ENCODE data around the gene ATN1. TPM values are rescaled to one million over a fixed set of nuclear protein-coding genes. Genes with fewer than 3 reads are reported as not detected.

The ATN1 gene
- total RNA-seq, 2 donors from 2014 or later = 109 to 163 TPM

- Histone ChIP-seq H3K9me3 (no peaks in the 10 kb centered on the region), H3K36me3 (peaks cover 23% of the 10 kb centered on the region), H3K4me3 (peak overlapping the region; percentile 79), H3K4me1 (ENCODE audit: control insufficient read depth in 1 of 2, low read depth in 2 of 2) (peaks cover 10 to 42% of the 10 kb centered on the region in 2 donors), H3K27me3 (replicated peaks; ENCODE audit: insufficient read depth) (no peaks in the 10 kb centered on the region), H3K27ac (peak overlapping the region; percentile 76 to 80)
- no peak for DNase-seq (ENCODE audit: low spot score)
- ATAC-seq (ENCODE audit: insufficient number of reproducible peaks, low FRiP score, low read depth) = peak; percentile 82
- TF ChIP-seq CTCF (IDR thresholded peaks at IDR 0.05) = peak; percentile 94
Measured at GRCh38 chr12:6937481-6938352, 10.0 kb downstream of the ATN1 start.

- TF ChIP-seq CTCF (IDR thresholded peaks at IDR 0.05) = no peak
- H3K36me3 ChIP-seq = peaks cover 20% of the 10 kb centered on the region
- H3K4me1 ChIP-seq (ENCODE audit: control insufficient read depth in 1 of 2, low read depth in 2 of 2) = peaks cover 15 to 41% of the 10 kb centered on the region in 2 donors
- H3K9me3 ChIP-seq = no peaks in the 10 kb centered on the region
- no peaks in the 10 kb centered on the region for H3K27me3 ChIP-seq (replicated peaks; ENCODE audit: insufficient read depth)
- peak overlapping the region; percentile 13 to 76 for H3K27ac ChIP-seq
- DNase-seq (ENCODE audit: low spot score) (no peak), ATAC-seq (ENCODE audit: insufficient number of reproducible peaks, low FRiP score, low read depth) (no peak)
- H3K4me3 ChIP-seq = peak overlapping the region; percentile 79
Measured at GRCh38 chr12:6938353-6939190, 10.8 kb downstream of the ATN1 start.

- Histone ChIP-seq H3K9me3 (no peaks in the 10 kb centered on the region), H3K27me3 (replicated peaks; ENCODE audit: insufficient read depth) (no peaks in the 10 kb centered on the region), H3K4me3 (no peak overlapping the region), H3K36me3 (peaks cover 18% of the 10 kb centered on the region), H3K4me1 (ENCODE audit: control insufficient read depth in 1 of 2, low read depth in 2 of 2) (peaks cover 15 to 35% of the 10 kb centered on the region in 2 donors), H3K27ac (no peak overlapping the region)
- DNase-seq (ENCODE audit: low spot score) (no peak), ATAC-seq (ENCODE audit: insufficient number of reproducible peaks, low FRiP score, low read depth) (no peak)
- TF ChIP-seq CTCF (IDR thresholded peaks at IDR 0.05) = no peak
Measured at GRCh38 chr12:6939191-6939540, 11.4 kb downstream of the ATN1 start.

GRCh38 chr12:6941267-6941666, 13.5 kb downstream of the ATN1 start:
- H3K27me3 ChIP-seq (replicated peaks; ENCODE audit: insufficient read depth) = no peaks in the 10 kb centered on the region
- DNase-seq (ENCODE audit: low spot score) = no peak
- H3K36me3 ChIP-seq = peaks cover 4% of the 10 kb centered on the region
- TF ChIP-seq CTCF (IDR thresholded peaks at IDR 0.05) = no peak
- H3K4me3 ChIP-seq = no peak overlapping the region
- H3K9me3 ChIP-seq = no peaks in the 10 kb centered on the region
- H3K27ac ChIP-seq = no peak overlapping the region
- ATAC-seq (ENCODE audit: insufficient number of reproducible peaks, low FRiP score, low read depth) = no peak
- peaks cover 29 to 47% of the 10 kb centered on the region in 2 donors for H3K4me1 ChIP-seq (ENCODE audit: control insufficient read depth in 1 of 2, low read depth in 2 of 2)

- no peak for TF ChIP-seq CTCF (IDR thresholded peaks at IDR 0.05)
- Histone ChIP-seq H3K27me3 (replicated peaks; ENCODE audit: insufficient read depth) (no peaks in the 10 kb centered on the region), H3K4me3 (no peak overlapping the region), H3K27ac (peak overlapping the region in 1 of 2 donors; percentile 99), H3K9me3 (no peaks in the 10 kb centered on the region), H3K4me1 (ENCODE audit: control insufficient read depth in 1 of 2, low read depth in 2 of 2) (peaks cover 31 to 49% of the 10 kb centered on the region in 2 donors), H3K36me3 (peaks cover 4% of the 10 kb centered on the region)
- DNase-seq (ENCODE audit: low spot score) (no peak), ATAC-seq (ENCODE audit: insufficient number of reproducible peaks, low FRiP score, low read depth) (no peak)
Measured at GRCh38 chr12:6941782-6942181, 14.0 kb downstream of the ATN1 start.
